ENCODE results near the gene DGKG. TPM values are rescaled to one million over a fixed set of nuclear protein-coding genes. Genes with fewer than 3 reads are reported as not detected.

DGKG gene
- total RNA-seq, 1 donor from 2014 or later, result 0.04 TPM

- Mint-ChIP-seq H3K4me3 (no peak overlapping the region), H3K36me3 (no peaks in the 10 kb centered on the region), H3K27ac (peak overlapping the region; percentile 74), H3K27me3 (ENCODE audit: low read depth) (no peaks in the 10 kb centered on the region), H3K9me3 (no peaks in the 10 kb centered on the region), H3K4me1 (peaks cover 51% of the 10 kb centered on the region)
- no peak for TF ChIP-seq CTCF (IDR thresholded peaks at IDR 0.05; ENCODE audit: unreplicated experiment)
- no peak for DNase-seq (ENCODE audit: low spot score in 2 of 2, unreplicated experiment in 2 of 2)
These were observed 237.4 kb downstream of the DGKG start for GRCh38 chr3:186124592-186124991.

DNA sequence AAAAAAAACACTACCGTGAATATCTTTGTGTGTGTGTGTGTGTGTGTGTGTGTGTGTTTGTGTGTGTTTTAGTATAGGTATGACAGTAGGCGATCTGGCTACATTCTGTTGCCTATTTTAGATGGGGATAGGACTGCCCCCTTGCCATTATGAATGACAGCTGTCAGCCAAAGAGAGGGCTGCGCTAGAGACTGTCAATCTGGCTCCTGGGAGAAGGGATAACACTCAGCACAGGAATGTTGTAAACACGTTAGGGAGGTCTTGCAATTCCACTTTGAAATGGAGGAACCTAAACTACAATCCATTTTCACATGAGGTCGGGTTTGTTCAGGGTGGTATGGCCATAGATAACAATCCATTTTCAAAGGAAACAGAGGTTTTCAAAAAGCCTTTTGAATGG lies 239.0 kb downstream of the DGKG start:
- H3K27ac Mint-ChIP-seq, result peak overlapping the region; percentile 74
- no peak overlapping the region for H3K4me3 Mint-ChIP-seq
- H3K27me3 Mint-ChIP-seq (ENCODE audit: low read depth), result no peaks in the 10 kb centered on the region
- peaks cover 50% of the 10 kb centered on the region for H3K4me1 Mint-ChIP-seq
- DNase-seq (ENCODE audit: low spot score in 2 of 2, unreplicated experiment in 2 of 2), result no peak
- H3K36me3 Mint-ChIP-seq, result no peaks in the 10 kb centered on the region
- TF ChIP-seq CTCF (IDR thresholded peaks at IDR 0.05; ENCODE audit: unreplicated experiment), result no peak
- no peaks in the 10 kb centered on the region for H3K9me3 Mint-ChIP-seq

- DNase-seq (ENCODE audit: low spot score in 2 of 2, unreplicated experiment in 2 of 2), result no peak
- H3K4me1 Mint-ChIP-seq, result peaks cover 46% of the 10 kb centered on the region
- peak overlapping the region; percentile 76 for H3K27ac Mint-ChIP-seq
- H3K27me3 Mint-ChIP-seq (ENCODE audit: low read depth), result no peaks in the 10 kb centered on the region
- H3K36me3 Mint-ChIP-seq, result no peaks in the 10 kb centered on the region
- no peak overlapping the region for H3K4me3 Mint-ChIP-seq
- TF ChIP-seq CTCF (IDR thresholded peaks at IDR 0.05; ENCODE audit: unreplicated experiment), result no peak
- H3K9me3 Mint-ChIP-seq, result no peaks in the 10 kb centered on the region
These were observed 240.1 kb downstream of the DGKG start for GRCh38 chr3:186121968-186122367.

DNA sequence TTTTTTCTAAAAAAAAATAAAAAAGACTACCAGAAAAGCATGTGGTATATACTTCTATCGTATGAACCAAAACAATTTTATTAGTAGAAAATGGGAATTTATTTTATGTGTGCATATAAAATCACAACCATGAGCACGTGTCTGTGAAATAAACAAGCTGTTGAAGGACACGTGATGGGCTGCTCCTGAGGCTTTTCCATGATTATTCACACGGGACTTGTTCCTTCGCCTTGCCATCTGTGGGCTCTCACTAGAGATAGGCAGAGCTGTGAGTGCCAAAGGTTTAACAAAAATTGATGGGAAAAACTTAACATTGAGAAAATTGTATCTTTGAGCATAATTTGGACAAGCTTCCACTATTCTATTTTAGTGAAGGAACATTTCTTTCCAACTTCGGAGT lies 240.8 kb downstream of the DGKG start:
- Mint-ChIP-seq H3K27ac (no peak overlapping the region), H3K36me3 (no peaks in the 10 kb centered on the region), H3K27me3 (ENCODE audit: low read depth) (peaks cover 2% of the 10 kb centered on the region), H3K4me1 (peaks cover 46% of the 10 kb centered on the region), H3K9me3 (no peaks in the 10 kb centered on the region), H3K4me3 (no peak overlapping the region)
- TF ChIP-seq CTCF (IDR thresholded peaks at IDR 0.05; ENCODE audit: unreplicated experiment), result no peak
- no peak for DNase-seq (ENCODE audit: low spot score in 2 of 2, unreplicated experiment in 2 of 2)

DNA sequence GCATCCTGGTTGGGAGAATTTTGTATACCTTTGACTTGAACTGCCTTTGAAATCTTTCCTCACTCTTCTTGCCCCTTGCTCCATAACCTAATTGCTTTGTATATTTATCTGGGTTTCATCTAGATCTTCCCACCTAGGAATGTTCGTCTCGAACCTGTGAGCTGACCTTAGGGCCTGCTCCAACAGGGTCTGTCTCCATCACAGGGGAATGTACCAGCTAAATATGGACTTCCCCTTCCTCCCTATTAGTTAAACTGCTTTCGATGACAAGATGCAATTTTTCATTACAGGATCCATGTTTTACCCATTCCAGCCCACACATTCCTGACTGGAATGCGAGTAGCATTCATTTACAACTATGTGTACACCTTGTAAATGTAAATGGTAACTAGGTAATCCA lies 242.5 kb downstream of the DGKG start:
- DNase-seq (ENCODE audit: low spot score in 2 of 2, unreplicated experiment in 2 of 2), result no peak
- no peak for TF ChIP-seq CTCF (IDR thresholded peaks at IDR 0.05; ENCODE audit: unreplicated experiment)
- Mint-ChIP-seq H3K9me3 (no peaks in the 10 kb centered on the region), H3K27me3 (ENCODE audit: low read depth) (peaks cover 14% of the 10 kb centered on the region), H3K36me3 (no peaks in the 10 kb centered on the region), H3K4me1 (peaks cover 38% of the 10 kb centered on the region), H3K4me3 (no peak overlapping the region), H3K27ac (no peak overlapping the region)

DNA sequence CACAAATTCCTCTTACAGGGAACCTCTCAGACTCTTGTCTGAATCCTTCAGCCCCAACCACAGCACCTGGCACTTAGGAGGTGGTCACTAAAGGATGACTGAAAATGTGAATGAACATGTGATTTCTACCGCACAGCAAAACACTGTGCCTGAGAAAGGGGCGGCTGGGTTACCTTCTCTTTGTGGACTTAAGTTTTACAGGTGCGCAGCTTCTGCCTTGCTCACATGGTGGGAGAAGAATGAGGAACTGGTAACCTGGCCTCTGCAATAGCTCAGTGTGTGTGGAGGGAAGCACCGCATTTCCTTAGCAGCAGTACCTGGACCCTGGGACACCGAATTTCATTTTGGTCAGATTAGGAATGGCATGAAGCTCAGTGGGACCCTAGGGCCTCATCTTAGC lies 243.3 kb downstream of the DGKG start:
- Mint-ChIP-seq H3K27ac (no peak overlapping the region), H3K36me3 (no peaks in the 10 kb centered on the region), H3K4me3 (no peak overlapping the region), H3K9me3 (no peaks in the 10 kb centered on the region), H3K4me1 (peaks cover 30% of the 10 kb centered on the region), H3K27me3 (ENCODE audit: low read depth) (peaks cover 20% of the 10 kb centered on the region)
- TF ChIP-seq CTCF (IDR thresholded peaks at IDR 0.05; ENCODE audit: unreplicated experiment), result no peak
- no peak for DNase-seq (ENCODE audit: low spot score in 2 of 2, unreplicated experiment in 2 of 2)
